SU-DHL-6 (cell line): ENCODE measurements around the gene PTPRG.
"Not testable (repeated sequence)": the region's sequence is repeated elsewhere in the genome, so short reads cannot be mapped to it uniquely, and the experiment has no call there.

Experiments
- H2AFZ ChIP-seq: fragments of 200-600 bp; sonication (generic); 2 replicates; pipeline ENCODE4 v1.6.1; 2014; ENCODE audit warnings: low read depth, mild to moderate bottlenecking, moderate library complexity, mixed read lengths, antibody characterized with exemption, low read length; ENCODE audit not compliant: severe bottlenecking
- H3F3A ChIP-seq: fragments of 200-600 bp; shearing (Covaris generic); 2 replicates; pipeline ENCODE4 v1.6.0; 2016; ENCODE audit warnings: antibody characterized with exemption, mild to moderate bottlenecking; ENCODE audit not compliant: insufficient read depth
- H3K27ac ChIP-seq: fragments of 200-600 bp; sonication (generic); 2 replicates; pipeline ENCODE4 v1.5.1; 2016; ENCODE audit warnings: low read depth, mild to moderate bottlenecking, low read length, moderate library complexity, mixed read lengths
- H3K27me3 ChIP-seq: fragments of 200-600 bp; sonication (generic), shearing (Covaris generic); 2 replicates; pipeline ENCODE4 v1.6.0; 2014; ENCODE audit warnings: mild to moderate bottlenecking, low read length
- H3K36me3 ChIP-seq: fragments of 200-600 bp; sonication (generic); 2 replicates; pipeline ENCODE4 v1.6.1; 2014; ENCODE audit warnings: mild to moderate bottlenecking, low read length, mixed read lengths
- H3K4me2 ChIP-seq: fragments of 300-600, 200-600 bp; shearing (Covaris generic), sonication (generic); 2 replicates; pipeline ENCODE4 v1.6.0; 2014; ENCODE audit warnings: low read length, low read depth, mild to moderate bottlenecking; ENCODE audit not compliant: poor library complexity, severe bottlenecking
- H3K4me3 ChIP-seq: fragments of 200-600 bp; sonication (generic); 2 replicates; pipeline ENCODE4 v1.5.1; 2014; ENCODE audit warnings: antibody characterized with exemption, low read length, mild to moderate bottlenecking, mixed read lengths; ENCODE audit not compliant: insufficient read depth, poor library complexity, severe bottlenecking
- H3K79me2 ChIP-seq: fragments of 200-600 bp; sonication (generic); 2 replicates; pipeline ENCODE4 v1.6.1; 2014; ENCODE audit warnings: mild to moderate bottlenecking, low read length, moderate library complexity; ENCODE audit not compliant: insufficient read depth
- H3K9ac ChIP-seq: fragments of 200-600 bp; sonication (generic); 2 replicates; pipeline ENCODE4 v1.7.0; 2014; ENCODE audit warnings: mild to moderate bottlenecking, low read length
- H3K9me2 ChIP-seq: fragments of 200-600 bp; sonication (generic); replicated peaks from 2 replicates; pipeline ENCODE4 v1.6.1; 2014; ENCODE audit warnings: low read length; ENCODE audit not compliant: insufficient read depth
- H3K9me3 ChIP-seq: fragments of 200-600 bp; sonication (generic); 2 replicates; pipeline ENCODE4 v1.6.1; 2014; ENCODE audit warnings: low read length, mixed read lengths; ENCODE audit not compliant: insufficient read depth
- H4K20me1 ChIP-seq: fragments of 200-600 bp; sonication (generic); 2 replicates; pipeline ENCODE4 v1.6.1; 2014; ENCODE audit warnings: low read depth, mild to moderate bottlenecking, antibody characterized with exemption, low read length, moderate library complexity, mixed read lengths
- EZH2phosphoT487 ChIP-seq: fragments of 200-600 bp; sonication (generic), shearing (Covaris generic); conservative IDR thresholded peaks from 2 replicates; pipeline ENCODE4 v1.6.1; 2018; ENCODE audit warnings: mild to moderate bottlenecking, antibody characterized with exemption, low read length, moderate library complexity, mixed read lengths
- TF ChIP-seq, protein P1 (sequence below): fragments of 200-600 bp; sonication (generic); IDR thresholded peaks from one replicate; pipeline ENCODE4 v1.5.1; 2017; ENCODE audit warnings: antibody characterized with exemption, mild to moderate bottlenecking, low read length, moderate library complexity; ENCODE audit not compliant: insufficient read depth, poor library complexity, severe bottlenecking

PTPRG gene

DNA sequence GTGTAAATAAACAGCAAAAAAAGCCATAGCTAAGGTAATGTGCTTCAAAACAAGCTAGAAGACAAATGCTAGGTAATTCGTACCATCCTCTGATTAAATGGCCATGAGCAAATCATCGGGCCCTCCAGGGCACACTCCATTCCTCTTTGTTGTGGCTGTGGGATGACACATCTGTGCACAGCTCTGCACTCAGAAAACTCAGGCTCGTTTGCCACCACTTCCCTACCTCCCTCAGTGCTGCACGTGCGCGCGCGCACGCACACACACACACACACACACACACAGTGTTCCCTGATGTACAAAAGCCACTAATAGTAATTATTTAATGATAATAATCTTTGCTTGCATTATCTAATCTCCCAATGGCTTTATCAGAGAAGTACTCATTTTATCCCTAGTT is 475.4 kb downstream of the PTPRG start:
- Histone ChIP-seq H4K20me1 (no peaks in the 10 kb centered on the region), H3K9me3 (no peaks in the 10 kb centered on the region), H2AFZ (no peak overlapping the region), H3K36me3 (no peaks in the 10 kb centered on the region), H3K9ac (no peak overlapping the region), H3K4me3 (no peak overlapping the region), H3K27ac (no peak overlapping the region), H3F3A (no peaks in the 10 kb centered on the region), H3K4me2 (no peak overlapping the region), H3K79me2 (no peaks in the 10 kb centered on the region), H3K27me3 (no peaks in the 10 kb centered on the region), H3K9me2 (no peaks in the 10 kb centered on the region)
- TF ChIP-seq, protein P1, sequence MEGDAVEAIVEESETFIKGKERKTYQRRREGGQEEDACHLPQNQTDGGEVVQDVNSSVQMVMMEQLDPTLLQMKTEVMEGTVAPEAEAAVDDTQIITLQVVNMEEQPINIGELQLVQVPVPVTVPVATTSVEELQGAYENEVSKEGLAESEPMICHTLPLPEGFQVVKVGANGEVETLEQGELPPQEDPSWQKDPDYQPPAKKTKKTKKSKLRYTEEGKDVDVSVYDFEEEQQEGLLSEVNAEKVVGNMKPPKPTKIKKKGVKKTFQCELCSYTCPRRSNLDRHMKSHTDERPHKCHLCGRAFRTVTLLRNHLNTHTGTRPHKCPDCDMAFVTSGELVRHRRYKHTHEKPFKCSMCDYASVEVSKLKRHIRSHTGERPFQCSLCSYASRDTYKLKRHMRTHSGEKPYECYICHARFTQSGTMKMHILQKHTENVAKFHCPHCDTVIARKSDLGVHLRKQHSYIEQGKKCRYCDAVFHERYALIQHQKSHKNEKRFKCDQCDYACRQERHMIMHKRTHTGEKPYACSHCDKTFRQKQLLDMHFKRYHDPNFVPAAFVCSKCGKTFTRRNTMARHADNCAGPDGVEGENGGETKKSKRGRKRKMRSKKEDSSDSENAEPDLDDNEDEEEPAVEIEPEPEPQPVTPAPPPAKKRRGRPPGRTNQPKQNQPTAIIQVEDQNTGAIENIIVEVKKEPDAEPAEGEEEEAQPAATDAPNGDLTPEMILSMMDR = no peak
- TF ChIP-seq EZH2phosphoT487 = no peak

DNA sequence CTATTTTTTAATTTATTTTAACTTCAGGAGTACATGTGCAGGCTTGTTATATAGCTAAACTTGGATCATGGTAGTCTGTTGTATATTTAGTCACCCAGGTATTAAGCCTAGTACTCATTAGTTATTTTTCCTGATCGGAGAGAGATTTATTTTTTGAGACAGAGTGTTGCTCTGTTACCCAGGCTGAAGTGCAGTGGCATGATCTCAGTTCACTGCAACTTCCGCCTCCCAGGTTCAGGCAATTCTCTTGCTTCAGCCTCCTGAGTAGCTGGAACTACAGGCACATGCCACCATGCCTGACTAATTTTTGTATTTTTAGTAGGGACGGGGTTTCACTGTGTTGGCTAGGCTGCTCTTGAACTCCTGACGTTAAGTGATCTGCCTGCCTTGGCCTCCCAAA is 477.4 kb downstream of the PTPRG start:
- H3K79me2 ChIP-seq, H3K9me3 ChIP-seq, H3K36me3 ChIP-seq, H3K4me2 ChIP-seq, H3K9ac ChIP-seq, H3K4me3 ChIP-seq, H3F3A ChIP-seq, H3K27me3 ChIP-seq, H4K20me1 ChIP-seq, H3K27ac ChIP-seq, H3K9me2 ChIP-seq, H2AFZ ChIP-seq: not testable (repeated sequence)

DNA sequence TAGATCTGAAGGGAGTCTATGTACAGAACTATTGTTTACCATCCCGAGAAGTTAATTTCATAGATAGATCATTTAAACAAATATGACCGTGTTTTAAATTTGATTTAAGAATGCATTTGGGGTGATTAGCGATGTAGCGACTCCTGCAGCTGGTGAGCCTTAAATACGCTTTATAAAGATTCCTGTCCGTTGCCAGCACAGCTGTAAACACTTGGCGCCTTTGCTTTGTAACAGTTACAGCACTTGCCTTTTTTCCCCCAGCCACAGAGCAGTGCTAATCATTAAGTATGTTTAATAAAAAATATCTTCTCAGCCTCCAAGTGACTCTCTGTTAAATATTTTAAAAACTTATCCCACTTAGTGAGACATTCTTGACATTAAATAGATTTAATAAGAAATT is 478.2 kb downstream of the PTPRG start:
- no peaks in the 10 kb centered on the region for H3K9me3 ChIP-seq
- no peaks in the 10 kb centered on the region; the same call in 1 of the 2 replicates for H4K20me1 ChIP-seq
- no peak overlapping the region for H3K4me3 ChIP-seq
- H3K27ac ChIP-seq = no peak overlapping the region
- no peak overlapping the region for H3K4me2 ChIP-seq
- H2AFZ ChIP-seq = no peak overlapping the region
- H3K9ac ChIP-seq = no peak overlapping the region
- H3F3A ChIP-seq = no peaks in the 10 kb centered on the region
- no peaks in the 10 kb centered on the region for H3K27me3 ChIP-seq
- no peak for TF ChIP-seq EZH2phosphoT487
- TF ChIP-seq, protein P1 = no peak
- no peaks in the 10 kb centered on the region for H3K9me2 ChIP-seq
- H3K79me2 ChIP-seq = no peaks in the 10 kb centered on the region
- no peaks in the 10 kb centered on the region for H3K36me3 ChIP-seq

DNA sequence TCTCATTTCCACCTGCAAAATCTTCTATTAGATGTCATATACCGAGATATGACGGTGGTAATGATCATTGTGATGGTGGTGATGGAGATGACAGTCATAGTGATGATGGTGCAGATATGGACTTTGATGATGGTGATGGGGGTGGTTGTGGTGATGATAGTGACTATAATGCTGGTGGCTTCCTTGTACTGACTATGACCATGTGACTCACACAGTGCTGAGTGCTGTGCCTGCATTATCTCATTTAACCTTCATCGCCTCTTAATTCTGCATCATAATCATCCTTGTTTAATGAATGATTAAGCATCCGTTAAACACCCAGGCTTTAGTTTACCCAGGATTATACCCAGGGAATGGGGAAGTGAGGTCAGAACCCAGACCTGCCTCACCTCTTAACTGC is 480.3 kb downstream of the PTPRG start:
- no peaks in the 10 kb centered on the region for H3K9me3 ChIP-seq
- H3K79me2 ChIP-seq = no peaks in the 10 kb centered on the region
- no peaks in the 10 kb centered on the region for H3F3A ChIP-seq
- no peak overlapping the region for H2AFZ ChIP-seq
- no peak overlapping the region for H3K9ac ChIP-seq
- no peaks in the 10 kb centered on the region for H3K9me2 ChIP-seq
- no peaks in the 10 kb centered on the region for H3K27me3 ChIP-seq
- H3K4me3 ChIP-seq = no peak overlapping the region
- TF ChIP-seq EZH2phosphoT487 = no peak
- TF ChIP-seq, protein P1 = no peak
- H3K27ac ChIP-seq = no peak overlapping the region
- H3K4me2 ChIP-seq = no peak overlapping the region
- no peaks in the 10 kb centered on the region for H3K36me3 ChIP-seq
- no peaks in the 10 kb centered on the region; the same call in 1 of the 2 replicates for H4K20me1 ChIP-seq
